Left kidney (tissue), 2 donors: ENCODE results near the gene PIP5K1B. TPM values are rescaled to one million over a fixed set of nuclear protein-coding genes. Genes with fewer than 3 reads are reported as not detected.

Experiments used
- DNase-seq: peaks from one replicate; pipeline ENCODE4 v3.0.0-alpha.2; 2013
- polyA plus RNA-seq: library from polyadenylated mRNA; unstranded; fragments of 120-200 nt; gene quantifications from one replicate; pipeline ENCODE4 v1.2.1, GENCODE V29; 2013; ENCODE audit not compliant: insufficient read length

The PIP5K1B gene
- polyA plus RNA-seq, 1 donor, result 7.1 TPM

DNA sequence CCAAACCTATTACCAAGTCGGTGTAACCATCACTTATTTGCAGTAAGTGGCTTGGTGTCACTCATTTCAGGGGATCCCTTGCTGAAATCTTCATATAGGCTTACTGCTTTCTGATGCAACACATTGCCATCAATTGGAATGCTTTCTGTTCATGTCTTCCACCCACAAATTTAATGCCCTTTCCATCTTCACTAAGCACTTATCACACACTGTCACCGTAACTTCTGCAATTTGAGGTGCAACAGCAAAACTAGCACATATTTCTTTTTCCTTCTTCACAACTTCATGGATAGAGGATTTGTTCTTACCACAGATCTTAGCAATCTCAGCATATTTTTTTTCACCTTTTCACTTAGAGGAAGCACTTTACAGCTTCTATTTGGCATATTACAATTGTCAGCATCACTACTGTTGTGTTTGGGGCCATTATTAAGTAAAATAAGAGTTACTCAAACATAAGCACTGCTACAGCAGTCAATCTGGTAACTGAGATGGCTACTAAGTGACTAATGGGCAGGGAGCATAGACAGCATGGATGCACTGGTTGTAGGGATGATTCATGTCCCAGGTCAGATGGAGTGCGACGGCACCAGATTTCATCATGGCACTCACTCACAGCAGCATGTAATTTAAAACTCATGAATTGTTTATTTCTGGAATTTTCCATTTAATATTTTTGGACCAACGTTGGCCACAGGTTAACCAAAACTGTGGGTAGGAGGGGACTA lies 70.1 kb downstream of the PIP5K1B start:
- no peak for DNase-seq

- DNase-seq, result no peak
Measured at GRCh38 chr9:68777070-68777763, 72.2 kb downstream of the PIP5K1B start.

GRCh38 chr9:68778635-68779034 lies 73.6 kb downstream of the PIP5K1B start:
- no peak for DNase-seq

DNA sequence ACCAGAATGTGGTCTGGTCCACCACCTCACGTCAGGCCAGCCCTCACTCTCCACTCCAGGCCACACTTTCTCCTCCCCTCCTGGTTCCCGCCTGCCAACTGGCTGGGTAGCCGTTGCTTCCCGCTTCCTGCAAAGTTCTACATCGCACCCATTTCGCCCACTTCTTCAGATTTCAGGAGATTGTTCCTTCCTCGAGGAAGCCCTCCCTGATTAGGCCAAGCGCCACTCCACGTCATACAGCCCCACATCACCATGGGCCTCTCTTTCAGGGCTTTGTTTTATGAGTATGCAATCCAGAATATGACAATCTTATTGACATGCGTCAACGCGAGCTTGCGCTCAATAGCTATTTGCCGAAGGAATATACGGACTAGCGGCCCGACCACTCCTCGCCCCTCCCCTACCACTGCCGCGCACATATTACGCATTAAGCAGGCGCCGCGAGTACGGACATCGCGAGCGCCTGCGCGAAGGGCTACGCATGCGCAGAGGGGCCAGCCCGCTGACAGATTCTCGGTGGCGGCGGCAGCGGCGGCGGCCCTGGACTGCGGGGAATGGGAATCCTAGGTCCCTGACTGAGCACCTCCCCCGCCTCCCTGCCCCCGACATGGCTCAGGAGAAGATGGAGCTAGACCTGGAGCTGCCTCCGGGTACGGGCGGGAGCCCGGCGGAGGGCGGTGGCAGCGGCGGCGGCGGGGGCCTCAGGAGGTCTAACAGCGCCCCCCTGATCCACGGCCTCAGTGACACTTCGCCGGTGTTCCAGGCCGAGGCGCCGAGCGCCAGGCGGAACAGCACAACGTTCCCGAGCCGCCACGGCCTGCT lies 74.7 kb downstream of the PIP5K1B start:
- DNase-seq, result peak; percentile 95

DNA sequence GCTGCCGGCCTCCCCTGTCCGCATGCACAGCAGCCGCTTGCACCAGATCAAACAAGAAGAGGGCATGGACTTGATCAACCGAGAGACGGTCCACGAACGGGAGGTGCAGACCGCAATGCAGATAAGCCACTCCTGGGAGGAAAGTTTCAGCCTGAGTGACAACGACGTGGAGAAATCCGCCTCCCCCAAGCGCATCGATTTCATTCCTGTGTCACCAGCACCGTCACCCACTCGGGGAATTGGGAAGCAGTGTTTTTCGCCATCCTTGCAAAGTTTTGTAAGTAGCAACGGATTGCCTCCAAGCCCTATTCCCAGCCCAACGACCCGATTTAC lies 75.3 kb downstream of the PIP5K1B start:
- DNase-seq, result no peak

DNA sequence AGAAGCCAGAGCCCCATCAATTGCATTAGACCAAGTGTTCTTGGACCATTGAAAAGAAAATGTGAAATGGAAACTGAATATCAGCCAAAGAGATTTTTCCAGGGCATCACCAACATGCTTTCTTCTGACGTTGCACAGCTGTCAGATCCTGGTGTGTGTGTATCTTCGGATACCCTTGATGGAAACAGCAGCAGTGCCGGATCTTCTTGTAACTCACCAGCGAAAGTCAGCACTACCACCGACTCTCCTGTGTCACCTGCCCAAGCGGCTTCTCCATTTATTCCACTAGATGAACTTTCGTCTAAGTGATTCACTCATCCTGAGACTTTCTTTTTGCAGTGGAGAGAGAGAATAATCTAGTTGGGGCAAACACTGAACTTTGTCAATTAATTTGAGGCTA lies 75.7 kb downstream of the PIP5K1B start:
- DNase-seq, result no peak

DNA sequence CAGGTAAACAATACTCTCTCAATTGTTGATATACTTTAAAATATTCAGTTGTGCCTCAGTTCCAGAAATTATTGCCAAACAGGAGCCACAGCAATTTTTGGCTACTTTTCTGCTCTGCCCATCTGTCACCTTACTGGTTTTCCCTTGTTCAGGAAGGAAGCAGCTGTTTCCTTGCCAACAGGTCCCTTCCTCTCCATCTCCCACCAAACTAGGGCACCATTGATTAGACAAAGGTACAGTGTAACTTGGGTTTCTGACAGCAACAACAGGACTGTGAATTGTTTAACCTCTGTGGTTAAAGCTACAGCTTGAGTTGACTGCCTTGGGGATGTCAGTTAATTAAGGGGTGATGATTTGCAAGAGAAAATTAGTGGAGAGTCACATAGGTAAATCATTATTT lies 76.9 kb downstream of the PIP5K1B start:
- no peak for DNase-seq

DNA sequence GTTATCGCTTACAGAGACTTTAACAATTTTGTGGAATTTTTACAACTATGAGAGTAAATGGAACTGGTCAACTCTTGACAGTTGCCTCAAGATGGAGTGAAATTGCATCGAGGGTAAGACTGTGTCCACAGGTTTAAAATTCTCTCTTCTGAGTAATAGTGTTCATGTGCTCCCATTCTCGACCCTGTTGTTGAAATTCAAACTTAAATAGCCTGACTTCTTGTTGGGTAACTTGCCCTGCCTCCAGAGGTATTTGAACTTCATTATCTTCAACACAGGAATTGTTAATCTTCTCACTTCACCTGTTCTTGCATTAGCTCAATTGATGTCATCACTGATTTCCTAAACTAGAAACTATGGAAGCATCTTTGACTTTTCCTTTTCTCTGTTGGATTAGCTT lies 77.5 kb downstream of the PIP5K1B start:
- no peak for DNase-seq

- no peak for DNase-seq
Measured at GRCh38 chr9:68785965-68786364, 80.9 kb downstream of the PIP5K1B start.

- no peak for DNase-seq
Measured at GRCh38 chr9:68791169-68791568, 86.1 kb downstream of the PIP5K1B start.

DNA sequence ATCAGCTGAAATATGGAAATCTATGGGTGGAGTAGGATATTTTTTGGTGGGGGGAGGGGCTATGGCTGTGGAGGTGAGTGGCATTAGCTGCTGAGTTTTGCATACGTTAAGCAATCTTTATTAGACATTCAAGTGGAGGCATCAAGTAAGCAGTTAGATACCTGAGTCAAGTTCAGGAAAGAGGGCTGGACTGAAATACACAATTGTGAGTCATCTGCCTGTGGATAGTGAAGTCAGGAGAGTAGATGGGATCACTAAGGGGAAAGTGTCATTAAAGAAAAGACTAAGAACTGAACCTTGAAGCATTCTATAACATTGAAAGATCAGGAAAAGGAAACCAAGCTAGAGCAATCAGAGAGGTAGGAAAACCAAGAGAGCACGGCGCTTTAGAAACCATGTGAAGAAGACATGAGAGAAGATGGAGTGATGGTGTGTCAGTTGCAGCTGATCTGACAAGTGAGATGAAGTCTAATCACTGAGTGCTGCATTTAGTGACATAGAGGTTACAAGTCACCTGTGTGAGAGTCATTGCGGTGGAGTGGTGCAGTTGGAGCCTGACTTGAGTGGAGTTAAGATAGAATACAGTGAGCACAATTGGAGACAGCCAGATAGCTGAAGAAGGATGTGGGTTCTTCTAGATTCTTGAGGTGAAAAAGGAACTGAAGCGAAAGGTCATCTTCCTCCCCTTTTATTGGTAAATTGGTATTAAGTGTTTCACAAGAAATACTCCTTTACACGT lies 88.7 kb downstream of the PIP5K1B start:
- DNase-seq, result no peak

GRCh38 chr9:68794898-68795297 lies 89.9 kb downstream of the PIP5K1B start:
- no peak for DNase-seq

- no peak for DNase-seq
Measured at GRCh38 chr9:68795411-68795810, 90.4 kb downstream of the PIP5K1B start.

- no peak for DNase-seq
Measured at GRCh38 chr9:68797116-68797515, 92.1 kb downstream of the PIP5K1B start.

- no peak for DNase-seq
Measured at GRCh38 chr9:68798423-68798822, 93.4 kb downstream of the PIP5K1B start.

GRCh38 chr9:68800836-68801235 lies 95.8 kb downstream of the PIP5K1B start:
- DNase-seq, result no peak

DNA sequence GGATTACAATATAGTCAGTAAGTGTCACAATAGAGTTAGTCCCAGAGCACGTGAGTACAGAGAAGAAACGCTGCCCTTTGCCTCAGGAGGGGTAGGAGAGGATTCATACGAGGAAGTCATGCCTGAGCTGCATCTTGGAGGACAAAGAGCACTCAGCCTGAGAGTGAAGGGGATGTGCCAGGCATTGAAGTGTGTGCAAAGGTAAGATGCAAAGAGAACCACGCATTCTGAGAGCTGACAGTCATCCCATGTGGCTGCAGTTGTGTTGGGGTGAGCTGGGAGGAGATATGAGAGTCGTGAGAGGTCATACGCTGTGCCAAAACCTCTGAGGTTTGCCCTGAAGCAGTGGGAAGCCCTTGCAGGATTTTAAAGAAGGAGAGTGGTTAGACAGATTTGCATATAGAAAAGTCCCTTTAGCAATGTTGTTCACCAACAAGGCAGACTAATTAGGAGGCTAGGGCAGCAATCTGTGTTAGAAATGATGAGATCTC lies 97.5 kb downstream of the PIP5K1B start:
- no peak for DNase-seq

GRCh38 chr9:68804911-68805889 lies 100.2 kb downstream of the PIP5K1B start:
- no peak for DNase-seq

DNA sequence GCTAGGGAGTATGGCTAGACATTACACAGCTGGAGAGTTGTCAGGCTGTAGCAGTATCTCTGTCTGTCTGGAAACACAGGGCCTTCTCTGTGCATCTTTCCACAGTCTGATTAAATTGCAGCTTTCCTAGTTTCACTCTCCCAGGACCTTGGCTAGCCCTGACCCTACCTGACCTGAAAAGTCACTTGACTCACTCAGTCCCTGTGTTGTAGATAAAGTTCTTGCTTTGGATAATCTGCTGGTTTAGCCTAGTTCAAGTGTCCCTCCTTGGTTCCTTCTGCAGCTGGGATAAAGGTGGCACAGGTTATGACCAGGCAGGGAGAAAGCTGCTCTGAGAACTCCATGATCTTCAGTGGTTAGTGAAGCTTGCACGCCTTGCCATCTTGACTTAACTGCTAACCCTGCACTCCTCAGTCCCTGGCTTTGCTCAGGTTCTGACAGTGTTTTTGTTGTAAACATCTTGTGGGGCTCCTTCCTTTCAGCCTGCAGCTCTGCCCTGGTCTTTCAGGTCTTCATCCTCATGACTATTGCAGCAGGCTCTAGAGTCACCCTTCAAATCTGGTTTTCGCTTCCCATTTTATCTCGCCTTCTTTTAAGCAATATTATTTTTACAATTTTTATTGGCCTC lies 101.0 kb downstream of the PIP5K1B start:
- no peak for DNase-seq

- no peak for DNase-seq
Measured at GRCh38 chr9:68808338-68808890, 103.4 kb downstream of the PIP5K1B start.
